K562 (cell line): ENCODE measurements around the gene MYCBP. TPM values are rescaled to one million over a fixed set of nuclear protein-coding genes. Genes with fewer than 3 reads are reported as not detected.

Experiments
- CREM ChIP-seq: IDR thresholded peaks from 2 replicates; pipeline ENCODE4 v1.6.1; 2014; ENCODE audit warnings: antibody characterized with exemption, low read depth
- FOSL1 ChIP-seq: fragments of 200-800 bp; sonication (Bioruptor generic); conservative IDR thresholded peaks from 2 replicates; pipeline ENCODE4 v1.6.1; 2016; ENCODE audit warnings: missing genetic modification characterization, missing compliant biosample characterization
- GTF2F1 ChIP-seq: IDR thresholded peaks from 2 replicates; pipeline ENCODE4 v1.6.1; 2011; ENCODE audit warnings: low read depth, low read length, improper control_type of control experiment
- HDAC2 ChIP-seq: fragments of 450-650 bp; IDR thresholded peaks from 2 replicates; pipeline ENCODE4 v1.6.1; 2016; ENCODE audit warnings: mild to moderate bottlenecking
- HIVEP1 ChIP-seq: fragments of 250-450 bp; sonication (Bioruptor Pico); IDR thresholded peaks from 2 replicates; pipeline ENCODE4 v1.4.0; 2020; ENCODE audit warnings: mild to moderate bottlenecking
- HLTF ChIP-seq: fragments of 450-650 bp; IDR thresholded peaks from 2 replicates; pipeline ENCODE4 v1.6.1; 2016
- HOMEZ ChIP-seq: fragments of 250-450 bp; sonication (Bioruptor Pico); IDR thresholded peaks from 2 replicates; pipeline ENCODE4 v1.4.0; 2020; ENCODE audit warnings: mild to moderate bottlenecking, moderate library complexity
- IFI16 ChIP-seq: fragments of 250-450 bp; sonication (Bioruptor Pico); IDR thresholded peaks from 2 replicates; pipeline ENCODE4 v2.1.2; 2022; ENCODE audit warnings: mild to moderate bottlenecking, inconsistent platforms
- JUN ChIP-seq, 2 experiments: sonication (generic) in 1 of 2; formaldehyde crosslinking in 1 of 2; IDR thresholded peaks; 2 replicates each; pipeline versions ENCODE4 v1.6.1 to v1.8.0; 2012 to 2022; ENCODE audit warnings: borderline replicate concordance in 2 of 2, mild to moderate bottlenecking in 2 of 2, improper control_type of control experiment in 1 of 2, low read depth in 1 of 2, low read length in 1 of 2, missing genetic modification reagents in 1 of 2
- MTA1 ChIP-seq: fragments of 450-650 bp; IDR thresholded peaks from 2 replicates; pipeline ENCODE4 v1.6.1; 2017; ENCODE audit warnings: borderline replicate concordance
- NFXL1 ChIP-seq: fragments of 450-650 bp; formaldehyde crosslinking; IDR thresholded peaks from 2 replicates; pipeline ENCODE4 v1.4.0; 2021; ENCODE audit warnings: mild to moderate bottlenecking
- SRSF1 ChIP-seq: fragments of 200-400 bp; formaldehyde crosslinking; IDR thresholded peaks from 2 replicates; pipeline ENCODE4 v1.6.1; 2017; ENCODE audit warnings: mild to moderate bottlenecking, low read depth, low read length, moderate library complexity
- TRIM25 ChIP-seq: fragments of 450-650 bp; IDR thresholded peaks from 2 replicates; pipeline ENCODE4 v1.7.0; 2016; ENCODE audit warnings: borderline replicate concordance
- polyA plus RNA-seq, 8 experiments: library from polyadenylated mRNA; depleted of rRNA in 4 of 8; stranded (reverse) in 5 of 8; unstranded in 3 of 8; fragments of >200 nt; fragmentation: Nextera tagmentation in 2 of 8; fragmentation: Illumina TruSeq in 1 of 8; extraction: Ambion mirVana in 2 of 8; extraction: Trizol in 1 of 8; gene quantifications; 2 replicates each; pipeline versions ENCODE4 v1.2.1 to v1.2.3, GENCODE V29; 2011 to 2014; ENCODE audit warnings: inconsistent platforms in 1 of 8, missing spikeins in 1 of 8
- total RNA-seq, 7 experiments: library from RNA; depleted of rRNA in 6 of 7; stranded (reverse); fragments of >200 nt in 6 of 7; fragmentation: Illumina TruSeq in 2 of 7; extraction: Trizol in 2 of 7; gene quantifications; 2 replicates each; pipeline versions ENCODE4 v1.2.1 to v1.2.3, GENCODE V29; 2011 to 2021; ENCODE audit warnings: low replicate concordance in 1 of 7
- TF ChIP-seq, protein P1 (sequence below): IDR thresholded peaks from 2 replicates; pipeline ENCODE4 v1.6.1; 2011; ENCODE audit warnings: borderline replicate concordance, low read depth, mild to moderate bottlenecking, moderate library complexity, low read length; ENCODE audit not compliant: insufficient read depth, poor library complexity, severe bottlenecking
- TF ChIP-seq, protein P2 (sequence below), 2 experiments: fragments of 450-650 bp in 1 of 2; sonication (generic) in 1 of 2; formaldehyde crosslinking in 1 of 2; IDR thresholded peaks in 1 of 2; conservative IDR thresholded peaks in 1 of 2; 2 replicates each; pipeline versions ENCODE4 v1.6.1 to v1.8.1; 2016 to 2023; ENCODE audit warnings: mild to moderate bottlenecking in 2 of 2, moderate library complexity in 2 of 2, inconsistent platforms in 1 of 2, missing genetic modification reagents in 1 of 2
- TF ChIP-seq, protein P3 (sequence below): fragments of 250-450 bp; sonication (Bioruptor Pico); IDR thresholded peaks from 2 replicates; pipeline ENCODE4 v1.8.0; 2021; ENCODE audit warnings: mild to moderate bottlenecking, moderate library complexity
- TF ChIP-seq, protein P4 (sequence below): fragments of 450-650 bp; IDR thresholded peaks from 2 replicates; pipeline ENCODE4 v1.6.1; 2018; ENCODE audit warnings: mild to moderate bottlenecking, low read depth; ENCODE audit not compliant: partially characterized antibody

MYCBP gene
- total and polyA plus RNA-seq, 9 of the 15 experiments (the other 6 are each of a cell fraction or from before 2014, with no cell fraction given): 32.3 to 253 (median 72.9) TPM

DNA sequence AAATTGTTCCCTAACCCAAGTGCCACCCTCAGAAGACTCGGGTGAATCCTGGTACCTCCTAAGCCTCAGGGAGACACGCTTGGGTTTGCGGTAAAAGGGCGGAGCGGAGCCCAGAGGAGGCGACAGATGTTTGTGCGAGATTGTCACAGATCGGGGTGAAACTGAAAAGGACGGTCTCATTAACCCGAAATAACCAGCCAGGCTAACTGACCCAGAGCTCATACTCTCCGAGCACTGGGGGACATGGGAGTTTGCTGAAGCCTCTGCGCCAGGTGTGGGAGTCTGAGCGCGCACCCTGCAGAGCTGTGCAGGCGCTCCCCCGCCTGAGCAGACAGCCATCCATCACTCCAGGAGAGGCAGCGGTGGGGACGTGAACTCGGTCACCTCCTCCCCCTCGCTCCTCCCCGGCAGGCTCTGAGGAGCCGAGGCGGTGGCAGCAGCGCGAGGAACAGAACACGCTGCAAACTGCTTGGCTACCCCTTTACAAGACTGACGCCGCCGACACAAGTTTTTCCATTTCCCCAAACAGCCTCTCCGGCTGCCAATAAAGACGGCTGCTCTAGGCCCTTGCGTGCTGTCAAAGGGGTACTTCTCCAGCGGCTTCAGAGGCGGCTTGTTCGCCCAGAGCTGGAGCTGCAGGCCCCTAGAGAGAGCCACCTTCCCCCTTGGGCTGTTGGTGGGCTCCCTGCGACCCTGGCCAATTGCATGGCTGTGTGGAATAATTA lies 57.1 kb downstream of the MYCBP start (continued):
- TF ChIP-seq, protein P1, sequence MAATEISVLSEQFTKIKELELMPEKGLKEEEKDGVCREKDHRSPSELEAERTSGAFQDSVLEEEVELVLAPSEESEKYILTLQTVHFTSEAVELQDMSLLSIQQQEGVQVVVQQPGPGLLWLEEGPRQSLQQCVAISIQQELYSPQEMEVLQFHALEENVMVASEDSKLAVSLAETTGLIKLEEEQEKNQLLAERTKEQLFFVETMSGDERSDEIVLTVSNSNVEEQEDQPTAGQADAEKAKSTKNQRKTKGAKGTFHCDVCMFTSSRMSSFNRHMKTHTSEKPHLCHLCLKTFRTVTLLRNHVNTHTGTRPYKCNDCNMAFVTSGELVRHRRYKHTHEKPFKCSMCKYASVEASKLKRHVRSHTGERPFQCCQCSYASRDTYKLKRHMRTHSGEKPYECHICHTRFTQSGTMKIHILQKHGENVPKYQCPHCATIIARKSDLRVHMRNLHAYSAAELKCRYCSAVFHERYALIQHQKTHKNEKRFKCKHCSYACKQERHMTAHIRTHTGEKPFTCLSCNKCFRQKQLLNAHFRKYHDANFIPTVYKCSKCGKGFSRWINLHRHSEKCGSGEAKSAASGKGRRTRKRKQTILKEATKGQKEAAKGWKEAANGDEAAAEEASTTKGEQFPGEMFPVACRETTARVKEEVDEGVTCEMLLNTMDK: no peak
- TF ChIP-seq HIVEP1 (CRISPR knock-in tag) (no peak), TRIM25 (no peak), NFXL1 (CRISPR knock-in tag) (no peak), SRSF1 (no peak), CREM (peak; percentile 75), FOSL1 (tag) (peak; percentile 63; the same call in 1 of the 2 replicates), IFI16 (CRISPR knock-in tag) (no peak), HOMEZ (CRISPR knock-in tag) (no peak), GTF2F1 (peak; percentile 91), HDAC2 (peak; percentile 96), HLTF (peak; percentile 92; the same call in 1 of the 2 replicates), MTA1 (peak; percentile 85), JUN (IDR thresholded peaks at IDR 0.05; ENCODE audit: borderline replicate concordance, low read depth, low read length) (peak; percentile 60; the same call in 1 of the 2 replicates), JUN (CRISPR knock-in tag; IDR thresholded peaks at IDR 0.05; ENCODE audit: borderline replicate concordance) (no peak)
- TF ChIP-seq, protein P2, sequence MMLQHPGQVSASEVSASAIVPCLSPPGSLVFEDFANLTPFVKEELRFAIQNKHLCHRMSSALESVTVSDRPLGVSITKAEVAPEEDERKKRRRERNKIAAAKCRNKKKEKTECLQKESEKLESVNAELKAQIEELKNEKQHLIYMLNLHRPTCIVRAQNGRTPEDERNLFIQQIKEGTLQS (IDR thresholded peaks at IDR 0.05): no peak
- TF ChIP-seq, protein P2 (CRISPR knock-in tag; conservative IDR thresholded peaks at IDR 0.05): peak; percentile 50; the same call in 1 of the 2 replicates
- TF ChIP-seq, protein P3, sequence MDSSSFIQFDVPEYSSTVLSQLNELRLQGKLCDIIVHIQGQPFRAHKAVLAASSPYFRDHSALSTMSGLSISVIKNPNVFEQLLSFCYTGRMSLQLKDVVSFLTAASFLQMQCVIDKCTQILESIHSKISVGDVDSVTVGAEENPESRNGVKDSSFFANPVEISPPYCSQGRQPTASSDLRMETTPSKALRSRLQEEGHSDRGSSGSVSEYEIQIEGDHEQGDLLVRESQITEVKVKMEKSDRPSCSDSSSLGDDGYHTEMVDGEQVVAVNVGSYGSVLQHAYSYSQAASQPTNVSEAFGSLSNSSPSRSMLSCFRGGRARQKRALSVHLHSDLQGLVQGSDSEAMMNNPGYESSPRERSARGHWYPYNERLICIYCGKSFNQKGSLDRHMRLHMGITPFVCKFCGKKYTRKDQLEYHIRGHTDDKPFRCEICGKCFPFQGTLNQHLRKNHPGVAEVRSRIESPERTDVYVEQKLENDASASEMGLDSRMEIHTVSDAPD (CRISPR knock-in tag): no peak
- TF ChIP-seq, protein P4, sequence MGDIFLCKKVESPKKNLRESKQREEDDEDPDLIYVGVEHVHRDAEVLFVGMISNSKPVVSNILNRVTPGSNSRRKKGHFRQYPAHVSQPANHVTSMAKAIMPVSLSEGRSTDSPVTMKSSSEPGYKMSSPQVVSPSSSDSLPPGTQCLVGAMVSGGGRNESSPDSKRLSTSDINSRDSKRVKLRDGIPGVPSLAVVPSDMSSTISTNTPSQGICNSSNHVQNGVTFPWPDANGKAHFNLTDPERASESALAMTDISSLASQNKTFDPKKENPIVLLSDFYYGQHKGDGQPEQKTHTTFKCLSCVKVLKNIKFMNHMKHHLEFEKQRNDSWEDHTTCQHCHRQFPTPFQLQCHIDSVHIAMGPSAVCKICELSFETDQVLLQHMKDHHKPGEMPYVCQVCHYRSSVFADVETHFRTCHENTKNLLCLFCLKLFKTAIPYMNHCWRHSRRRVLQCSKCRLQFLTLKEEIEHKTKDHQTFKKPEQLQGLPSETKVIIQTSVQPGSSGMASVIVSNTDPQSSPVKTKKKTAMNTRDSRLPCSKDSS: no peak
